ENCODE measurements around the gene LAMC2.

The LAMC2 gene

GRCh38 chr1:183245357-183245756, 59.3 kb downstream of the LAMC2 start:
- no peak for TF ChIP-seq ZFX (IDR thresholded peaks at IDR 0.05; ENCODE audit: borderline replicate concordance)
- no peak for TF ChIP-seq CTCF (IDR thresholded peaks at IDR 0.05)
- H3K27ac ChIP-seq: no peak overlapping the region

GRCh38 chr1:183246436-183246835, 60.4 kb downstream of the LAMC2 start:
- TF ChIP-seq CTCF (IDR thresholded peaks at IDR 0.05) (no peak), ZFX (IDR thresholded peaks at IDR 0.05; ENCODE audit: borderline replicate concordance) (no peak)

DNA sequence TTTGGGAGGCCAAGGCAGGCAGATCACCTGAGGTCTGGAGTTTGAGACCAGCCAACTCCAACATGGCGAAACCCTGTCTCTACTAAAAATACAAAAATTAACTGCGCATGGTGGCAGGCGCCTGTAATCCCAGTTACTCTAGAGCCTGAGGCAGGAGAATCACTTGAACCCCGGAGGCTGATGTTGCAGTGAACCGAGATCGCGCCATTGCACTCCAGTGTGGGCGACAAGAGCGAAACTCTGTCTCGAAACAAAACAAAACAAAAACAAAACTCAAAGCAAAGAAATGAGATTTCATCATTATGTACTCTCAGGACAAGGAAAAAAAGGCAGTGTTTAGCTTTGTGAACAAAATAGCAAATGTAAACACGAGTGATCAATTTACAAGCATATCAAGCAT, 61.0 kb downstream of the LAMC2 start:
- H3K27ac ChIP-seq: no peak overlapping the region
- no peak for TF ChIP-seq ZFX (IDR thresholded peaks at IDR 0.05; ENCODE audit: borderline replicate concordance)
- TF ChIP-seq CTCF (IDR thresholded peaks at IDR 0.05): no peak

More at GRCh38 chr1:183246436-183246835, 60.4 kb downstream of the LAMC2 start:
- no peak overlapping the region for H3K27ac ChIP-seq

DNA sequence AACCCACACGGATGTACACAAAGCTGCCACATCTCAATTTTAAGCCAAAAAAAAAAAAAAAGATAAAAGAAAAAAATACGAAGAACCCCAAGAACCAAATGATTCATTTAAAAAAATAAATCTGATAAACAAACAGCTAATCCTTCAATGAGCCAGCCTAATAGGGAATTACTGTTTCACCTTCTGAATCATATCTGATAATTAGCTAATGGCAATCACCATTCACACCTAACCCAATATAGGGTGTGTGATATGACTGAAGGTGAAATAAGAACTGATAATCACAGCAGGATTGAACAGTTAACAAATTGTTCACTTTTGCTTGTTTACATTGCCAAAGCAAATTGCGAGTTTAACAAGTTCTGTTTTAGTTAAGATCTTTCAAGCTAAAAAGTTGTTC, 61.4 kb downstream of the LAMC2 start:
- H3K27ac ChIP-seq: no peak overlapping the region
- TF ChIP-seq ZFX (IDR thresholded peaks at IDR 0.05; ENCODE audit: borderline replicate concordance) (no peak), CTCF (IDR thresholded peaks at IDR 0.05) (no peak)

- TF ChIP-seq CTCF (IDR thresholded peaks at IDR 0.05): no peak
These were observed 61.9 kb downstream of the LAMC2 start for GRCh38 chr1:183247931-183248330.

GRCh38 chr1:183248989-183249691, 63.1 kb downstream of the LAMC2 start:
- TF ChIP-seq CTCF (IDR thresholded peaks at IDR 0.05) (no peak), ZFX (IDR thresholded peaks at IDR 0.05; ENCODE audit: borderline replicate concordance) (no peak)
- no peak overlapping the region for H3K27ac ChIP-seq

More at GRCh38 chr1:183247931-183248330, 61.9 kb downstream of the LAMC2 start:
- no peak overlapping the region for H3K27ac ChIP-seq

DNA sequence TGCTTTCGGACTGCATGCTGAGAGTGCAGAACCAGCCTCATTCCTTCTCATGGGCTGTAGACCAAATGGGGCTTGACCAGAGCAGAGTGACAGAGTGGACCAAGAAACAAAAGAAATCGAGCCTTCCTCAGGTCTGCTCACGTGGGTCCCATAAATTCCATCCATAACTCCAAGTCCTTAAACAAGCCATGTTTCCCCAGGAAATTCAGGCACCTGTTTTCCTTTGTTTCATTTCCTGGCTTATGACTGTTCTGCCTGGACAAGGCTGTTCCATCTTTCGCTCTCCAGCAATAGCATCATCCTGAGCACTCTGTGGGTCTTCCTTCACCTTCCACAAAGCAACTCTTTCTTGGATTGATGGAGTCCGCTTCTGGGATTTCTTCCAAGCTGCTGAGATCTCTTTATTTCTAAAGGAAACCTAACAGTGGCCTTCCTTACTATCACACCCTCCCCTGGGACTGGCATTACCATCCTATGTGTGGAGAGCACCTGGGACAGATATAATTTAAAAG, 63.9 kb downstream of the LAMC2 start:
- TF ChIP-seq CTCF (IDR thresholded peaks at IDR 0.05): no peak
- no peak overlapping the region for H3K27ac ChIP-seq
